GM04503 (cell line): Measurements from ENCODE around the gene TMEM128.
"Not testable (repeated sequence)": the region's sequence is repeated elsewhere in the genome, so short reads cannot be mapped to it uniquely, and the experiment has no call there.

Experiments used
- DNase-seq: peaks from one replicate; pipeline ENCODE4 v3.0.0-alpha.2; 2012; ENCODE audit warnings: low read depth

Gene TMEM128

GRCh38 chr4:4248029-4248884, at the start of gene TMEM128:
TSS of gene TMEM128 (minus strand) at chr4:4248223. CDS start at chr4:4248202, 21 bp downstream.
- DNase-seq = peak; percentile 77

GRCh38 chr4:4296283-4296846, 48.3 kb upstream of the TMEM128 start:
- DNase-seq = no peak

GRCh38 chr4:4293279-4293678, 45.3 kb upstream of the TMEM128 start:
- DNase-seq = no peak

GRCh38 chr4:4289941-4290850, 42.2 kb upstream of the TMEM128 start, which contains the start of the genes LYAR and ZBTB49:
TSS of gene LYAR (minus strand) at chr4:4290154. CDS start at chr4:4283742, 6,412 bp downstream.
TSS of gene ZBTB49 (plus strand) at chr4:4290251. CDS start at chr4:4299946, 9,695 bp downstream.
- DNase-seq = peak; percentile 47

GRCh38 chr4:4289597-4289940, 41.5 kb upstream of the TMEM128 start:
- DNase-seq = no peak

- no peak for DNase-seq
These were observed 41.0 kb upstream of the TMEM128 start for GRCh38 chr4:4289055-4289454.

GRCh38 chr4:4288098-4288497, 40.1 kb upstream of the TMEM128 start:
- DNase-seq = no peak

GRCh38 chr4:4284827-4285618, 37.0 kb upstream of the TMEM128 start:
- no peak for DNase-seq

GRCh38 chr4:4281787-4282186, 33.8 kb upstream of the TMEM128 start:
- DNase-seq = no peak

GRCh38 chr4:4277531-4277930, 29.5 kb upstream of the TMEM128 start:
- DNase-seq = no peak

GRCh38 chr4:4274226-4274625, 26.2 kb upstream of the TMEM128 start:
- no peak for DNase-seq

GRCh38 chr4:4271912-4272311, 23.9 kb upstream of the TMEM128 start:
- no peak for DNase-seq

GRCh38 chr4:4270529-4270928, 22.5 kb upstream of the TMEM128 start:
- no peak for DNase-seq

GRCh38 chr4:4269856-4270255, 21.8 kb upstream of the TMEM128 start:
- no peak for DNase-seq

- no peak for DNase-seq
These were observed 21.3 kb upstream of the TMEM128 start for GRCh38 chr4:4269331-4269731.

- DNase-seq = no peak
These were observed 20.8 kb upstream of the TMEM128 start for GRCh38 chr4:4268776-4269175.

- DNase-seq = no peak
These were observed 20.0 kb upstream of the TMEM128 start for GRCh38 chr4:4267981-4268380.

GRCh38 chr4:4260185-4260751, 12.2 kb upstream of the TMEM128 start:
- no peak for DNase-seq

- no peak for DNase-seq
These were observed 11.6 kb upstream of the TMEM128 start for GRCh38 chr4:4259484-4260100.

GRCh38 chr4:4257705-4258104, 9.7 kb upstream of the TMEM128 start:
- not testable (repeated sequence) for DNase-seq

- no peak for DNase-seq
These were observed 8.8 kb upstream of the TMEM128 start for GRCh38 chr4:4256799-4257198.
